Colon (tissue), 2 donors: Measurements from ENCODE around the gene CAPNS2.
"Not testable (repeated sequence)": the region's sequence is repeated elsewhere in the genome, so short reads cannot be mapped to it uniquely, and the experiment has no call there.

Experiments
- FAIRE-seq: peaks from 2 replicates; lab custom pipeline; 2012; peaks lifted over from hg19 to GRCh38; lab: Jason Lieb, UNC
- donor health status: control.
- donor health status: control.

The CAPNS2 gene

GRCh38 chr16:55568207-55568606 is 1.7 kb downstream of the CAPNS2 start:
- no peak for FAIRE-seq

GRCh38 chr16:55569025-55569424 is 2.5 kb downstream of the CAPNS2 start:
- FAIRE-seq: no peak

GRCh38 chr16:55570159-55570558 is 3.7 kb downstream of the CAPNS2 start:
- no peak for FAIRE-seq

- no peak for FAIRE-seq
Observed at GRCh38 chr16:55571191-55571897, 4.9 kb downstream of the CAPNS2 start.

GRCh38 chr16:55572439-55572838 is 6.0 kb downstream of the CAPNS2 start:
- FAIRE-seq: no peak

GRCh38 chr16:55574811-55575210 is 8.3 kb downstream of the CAPNS2 start:
- no peak for FAIRE-seq

- no peak for FAIRE-seq
Observed at GRCh38 chr16:55575496-55575895, 9.0 kb downstream of the CAPNS2 start.

- FAIRE-seq: no peak
Observed at GRCh38 chr16:55576384-55576783, 9.9 kb downstream of the CAPNS2 start.

- FAIRE-seq: no peak
Observed at GRCh38 chr16:55577887-55578286, 11.4 kb downstream of the CAPNS2 start.

- FAIRE-seq: no peak
Observed at GRCh38 chr16:55585631-55586030, 19.1 kb downstream of the CAPNS2 start.

GRCh38 chr16:55588799-55589198 is 22.3 kb downstream of the CAPNS2 start:
- no peak for FAIRE-seq

GRCh38 chr16:55592306-55592705 is 25.8 kb downstream of the CAPNS2 start:
- no peak for FAIRE-seq

GRCh38 chr16:55597928-55598327 is 31.4 kb downstream of the CAPNS2 start:
- no peak for FAIRE-seq

GRCh38 chr16:55605754-55606336 is 39.4 kb downstream of the CAPNS2 start:
- FAIRE-seq: no peak

- FAIRE-seq: no peak
Observed at GRCh38 chr16:55613613-55614335, 47.3 kb downstream of the CAPNS2 start.

- no peak for FAIRE-seq
Observed at GRCh38 chr16:55615071-55615470, 48.6 kb downstream of the CAPNS2 start.

- not testable (repeated sequence) for FAIRE-seq
Observed at GRCh38 chr16:55615670-55616069, 49.2 kb downstream of the CAPNS2 start.
